Right atrium auricular region (tissue), 2 donors: Measurements from ENCODE around the gene LAMC3. TPM values are rescaled to one million over a fixed set of nuclear protein-coding genes. Genes with fewer than 3 reads are reported as not detected.
A peak's percentile ranks its signal among the peaks of the same experiment; 100 is the strongest.

Experiments used
- DNase-seq: peaks from one replicate; pipeline ENCODE4 v3.0.0-alpha.2; 2019; ENCODE audit warnings: low spot score
- H3K27ac ChIP-seq, 2 donors: fragments of 200-600 bp; sonication (generic); 1 replicate in 1 of 2; 2 replicates in 1 of 2; pipeline ENCODE4 v1.5.1; 2016 to 2019
- H3K27me3 ChIP-seq, 2 donors: fragments of 200-600 bp; sonication (generic); one replicate each; pipeline versions ENCODE4 v1.5.1 to v1.6.0; 2017 to 2019
- H3K36me3 ChIP-seq: fragments of 200-600 bp; sonication (generic); one replicate; pipeline ENCODE4 v1.5.1; 2016
- H3K4me1 ChIP-seq, 2 donors: fragments of 200-600 bp; sonication (generic); one replicate each; pipeline versions ENCODE4 v1.5.1 to v1.6.0; 2017 to 2019
- H3K4me3 ChIP-seq, 2 donors: fragments of 200-600 bp; sonication (generic); 1 replicate in 1 of 2; 2 replicates in 1 of 2; pipeline ENCODE4 v1.5.1; 2017 to 2019; ENCODE audit warnings: mild to moderate bottlenecking in 1 of 2, moderate library complexity in 1 of 2
- H3K9me3 ChIP-seq, 2 donors: fragments of 200-600 bp; sonication (generic); one replicate each; pipeline ENCODE4 v1.5.1; 2019
- CTCF ChIP-seq, 2 donors: fragments of 200-600 bp; sonication (generic); IDR thresholded peaks; one replicate each; pipeline ENCODE4 v1.5.1; 2019; ENCODE audit warnings: antibody characterized with exemption in 2 of 2
- total RNA-seq, 2 donors: library from RNA; depleted of rRNA; stranded (reverse); fragments of >200 nt; gene quantifications; one replicate each; pipeline ENCODE4 v1.1.0, GENCODE V29; 2016

The LAMC3 gene
- total RNA-seq, 2 donors from 2014 or later = 0.56 to 1.6 TPM

GRCh38 chr9:131046093-131046380 is 37.1 kb downstream of the LAMC3 start:
- DNase-seq = no peak
- Histone ChIP-seq H3K36me3 (no peaks in the 10 kb centered on the region), H3K4me3 (no peak overlapping the region), H3K27ac (no peak overlapping the region), H3K27me3 (no peaks in the 10 kb centered on the region), H3K4me1 (peaks cover 0 to 6% of the 10 kb centered on the region in 2 donors), H3K9me3 (no peaks in the 10 kb centered on the region)
- TF ChIP-seq CTCF (IDR thresholded peaks at IDR 0.05) = no peak

GRCh38 chr9:131046581-131047202 is 37.7 kb downstream of the LAMC3 start:
- Histone ChIP-seq H3K9me3 (no peaks in the 10 kb centered on the region), H3K27ac (no peak overlapping the region), H3K4me3 (no peak overlapping the region), H3K4me1 (peaks cover 0 to 6% of the 10 kb centered on the region in 2 donors), H3K36me3 (no peaks in the 10 kb centered on the region), H3K27me3 (no peaks in the 10 kb centered on the region)
- DNase-seq = peak; percentile 71
- TF ChIP-seq CTCF (IDR thresholded peaks at IDR 0.05) = peak; percentile 88 to 95

GRCh38 chr9:131048332-131048731 is 39.4 kb downstream of the LAMC3 start:
- no peaks in the 10 kb centered on the region for H3K27me3 ChIP-seq
- TF ChIP-seq CTCF (IDR thresholded peaks at IDR 0.05) = no peak
- H3K36me3 ChIP-seq = no peaks in the 10 kb centered on the region
- peaks cover 0 to 6% of the 10 kb centered on the region in 2 donors for H3K4me1 ChIP-seq
- H3K9me3 ChIP-seq = no peaks in the 10 kb centered on the region
- H3K27ac ChIP-seq = no peak overlapping the region
- no peak for DNase-seq
- no peak overlapping the region for H3K4me3 ChIP-seq

- H3K27ac ChIP-seq = no peak overlapping the region
- DNase-seq = no peak
- H3K4me1 ChIP-seq = peaks cover 0 to 6% of the 10 kb centered on the region in 2 donors
- no peaks in the 10 kb centered on the region for H3K9me3 ChIP-seq
- no peaks in the 10 kb centered on the region for H3K27me3 ChIP-seq
- no peak for TF ChIP-seq CTCF (IDR thresholded peaks at IDR 0.05)
- H3K4me3 ChIP-seq = no peak overlapping the region
- no peaks in the 10 kb centered on the region for H3K36me3 ChIP-seq
Observed at GRCh38 chr9:131048820-131049219, 39.8 kb downstream of the LAMC3 start.

- Histone ChIP-seq H3K4me1 (peaks cover 0 to 6% of the 10 kb centered on the region in 2 donors), H3K9me3 (no peaks in the 10 kb centered on the region), H3K36me3 (no peaks in the 10 kb centered on the region), H3K27ac (no peak overlapping the region), H3K4me3 (no peak overlapping the region), H3K27me3 (no peaks in the 10 kb centered on the region)
- no peak for TF ChIP-seq CTCF (IDR thresholded peaks at IDR 0.05)
- DNase-seq = no peak
Observed at GRCh38 chr9:131049829-131050715, 41.1 kb downstream of the LAMC3 start.
